Neutrophil (primary cell): ENCODE results near the gene SPOUT1.

Source experiments
- H3K27ac ChIP-seq: fragments of 200-600 bp; sonication (generic); 2 replicates; pipeline ENCODE4 v1.5.1; 2016; ENCODE audit warnings: mild to moderate bottlenecking, moderate library complexity
- H3K27me3 ChIP-seq: fragments of 200-600 bp; sonication (generic); 2 replicates; pipeline ENCODE4 v1.6.0; 2016; ENCODE audit warnings: mild to moderate bottlenecking
- H3K36me3 ChIP-seq: fragments of 200-600 bp; sonication (generic); 2 replicates; pipeline ENCODE4 v1.5.1; 2017
- H3K4me1 ChIP-seq, 2 experiments: fragments of 200-600 bp in 1 of 2; sonication (generic) in 1 of 2; 1 replicate in 1 of 2; 2 replicates in 1 of 2; pipeline versions ENCODE4 v1.5.1 to v1.6.1; 2013 to 2016; ENCODE audit warnings: low read depth in 1 of 2, low read length in 1 of 2, mild to moderate bottlenecking in 1 of 2, moderate library complexity in 1 of 2; ENCODE audit not compliant: control insufficient read depth in 1 of 2, insufficient read depth in 1 of 2
- H3K4me3 ChIP-seq, 2 experiments: fragments of 200-600 bp in 1 of 2; sonication (generic) in 1 of 2; 1 replicate in 1 of 2; 2 replicates in 1 of 2; pipeline ENCODE4 v1.5.1; 2013 to 2016; ENCODE audit warnings: low read depth in 1 of 2, low read length in 1 of 2, mild to moderate bottlenecking in 1 of 2, moderate library complexity in 1 of 2
- H3K9me3 ChIP-seq: fragments of 200-600 bp; sonication (generic); 2 replicates; pipeline ENCODE4 v1.5.1; 2016
- TF ChIP-seq, protein P1 (sequence below): fragments of 200-600 bp; sonication (generic); IDR thresholded peaks from 2 replicates; pipeline ENCODE4 v1.5.1; 2016; ENCODE audit warnings: antibody characterized with exemption

SPOUT1 gene

DNA sequence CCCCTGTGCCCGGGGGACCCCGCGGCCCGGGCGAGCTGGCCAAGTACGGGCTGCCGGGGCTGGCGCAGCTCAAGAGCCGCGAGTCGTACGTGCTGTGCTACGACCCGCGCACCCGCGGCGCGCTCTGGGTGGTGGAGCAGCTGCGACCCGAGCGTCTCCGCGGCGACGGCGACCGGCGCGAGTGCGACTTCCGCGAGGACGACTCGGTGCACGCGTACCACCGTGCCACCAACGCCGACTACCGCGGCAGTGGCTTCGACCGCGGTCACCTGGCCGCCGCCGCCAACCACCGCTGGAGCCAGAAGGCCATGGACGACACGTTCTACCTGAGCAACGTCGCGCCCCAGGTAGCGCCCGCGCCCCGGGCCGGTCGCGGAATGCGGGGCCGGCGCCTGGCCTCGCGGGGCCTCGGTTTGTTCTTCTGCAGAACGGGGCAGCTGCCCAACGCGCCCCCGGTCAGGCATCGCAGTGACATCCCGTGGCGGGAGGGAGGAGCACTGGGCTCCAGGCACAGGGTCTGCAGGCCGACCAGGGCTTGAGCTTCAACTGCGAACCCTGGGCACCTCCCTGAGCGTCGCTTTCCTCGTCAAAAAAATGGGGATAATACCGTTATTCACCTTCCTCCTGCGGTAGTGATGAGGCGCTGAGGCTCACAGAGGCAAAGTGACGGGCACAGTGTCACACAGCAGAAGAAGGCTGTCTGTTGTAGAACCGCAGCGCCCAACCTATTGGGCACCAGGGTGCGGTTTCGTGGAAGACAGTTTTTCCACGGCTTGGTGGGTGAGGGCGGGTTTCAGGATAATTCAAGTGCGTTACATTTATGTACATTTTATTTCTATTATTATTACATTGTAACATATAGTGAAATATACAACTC is 10.5 kb downstream of the SPOUT1 start:
- H3K4me1 ChIP-seq: peaks cover 11 to 14% of the 10 kb centered on the region in 2 experiments
- H3K27me3 ChIP-seq: peaks cover 18% of the 10 kb centered on the region
- peak overlapping the region; percentile 81 to 85 for H3K4me3 ChIP-seq
- peak overlapping the region; percentile 61 for H3K27ac ChIP-seq
- no peaks in the 10 kb centered on the region for H3K9me3 ChIP-seq
- peaks cover 27% of the 10 kb centered on the region for H3K36me3 ChIP-seq
- TF ChIP-seq, protein P1, sequence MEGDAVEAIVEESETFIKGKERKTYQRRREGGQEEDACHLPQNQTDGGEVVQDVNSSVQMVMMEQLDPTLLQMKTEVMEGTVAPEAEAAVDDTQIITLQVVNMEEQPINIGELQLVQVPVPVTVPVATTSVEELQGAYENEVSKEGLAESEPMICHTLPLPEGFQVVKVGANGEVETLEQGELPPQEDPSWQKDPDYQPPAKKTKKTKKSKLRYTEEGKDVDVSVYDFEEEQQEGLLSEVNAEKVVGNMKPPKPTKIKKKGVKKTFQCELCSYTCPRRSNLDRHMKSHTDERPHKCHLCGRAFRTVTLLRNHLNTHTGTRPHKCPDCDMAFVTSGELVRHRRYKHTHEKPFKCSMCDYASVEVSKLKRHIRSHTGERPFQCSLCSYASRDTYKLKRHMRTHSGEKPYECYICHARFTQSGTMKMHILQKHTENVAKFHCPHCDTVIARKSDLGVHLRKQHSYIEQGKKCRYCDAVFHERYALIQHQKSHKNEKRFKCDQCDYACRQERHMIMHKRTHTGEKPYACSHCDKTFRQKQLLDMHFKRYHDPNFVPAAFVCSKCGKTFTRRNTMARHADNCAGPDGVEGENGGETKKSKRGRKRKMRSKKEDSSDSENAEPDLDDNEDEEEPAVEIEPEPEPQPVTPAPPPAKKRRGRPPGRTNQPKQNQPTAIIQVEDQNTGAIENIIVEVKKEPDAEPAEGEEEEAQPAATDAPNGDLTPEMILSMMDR: no peak

DNA sequence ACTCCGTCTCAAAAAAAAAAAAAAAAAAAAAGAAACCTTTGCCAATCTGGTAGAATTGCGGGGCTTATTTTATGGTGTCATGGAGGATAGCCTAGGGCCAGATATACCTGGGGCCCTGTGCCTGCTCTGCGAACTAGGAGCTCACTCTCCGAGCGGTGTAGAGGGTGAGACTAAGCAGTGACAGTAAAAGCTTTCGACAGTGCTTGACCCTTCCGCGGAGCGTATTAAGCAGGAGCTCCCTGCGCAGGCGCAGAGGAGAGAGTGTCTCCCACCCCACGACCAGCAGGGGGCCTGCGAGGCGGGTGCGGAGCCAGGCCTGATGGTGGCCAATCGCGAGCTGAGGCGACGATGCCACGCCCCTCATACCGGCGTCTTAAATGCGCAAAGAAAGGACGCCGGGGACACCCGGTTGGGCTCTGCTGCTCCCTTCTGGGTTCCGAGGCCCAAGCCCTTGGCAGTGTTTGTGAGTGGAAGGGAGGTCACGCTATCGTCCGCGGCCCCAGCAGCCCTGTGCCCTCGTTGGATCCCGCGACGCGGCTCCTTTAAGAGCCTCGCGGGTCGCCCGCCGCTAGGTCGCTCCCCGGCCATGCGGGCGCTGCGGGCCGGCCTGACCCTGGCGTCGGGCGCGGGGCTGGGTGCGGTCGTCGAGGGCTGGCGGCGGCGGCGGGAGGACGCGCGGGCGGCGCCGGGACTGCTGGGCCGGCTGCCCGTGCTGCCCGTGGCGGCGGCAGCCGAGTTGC is 11.3 kb downstream of the SPOUT1 start, which contains the start of gene ENDOG:
Gene ENDOG, plus strand, starts transcription at position 402 of the 740 bp plus-strand sequence. Its CDS starts 185 bp downstream, at position 587.
- Histone ChIP-seq H3K4me3 (peak within 1 kb of the TSS; percentile 81 to 85), H3K27ac (peak within 1 kb of the TSS; percentile 61), H3K9me3 (no peaks in the 10 kb centered on the region), H3K4me1 (peaks cover 11 to 14% of the 10 kb centered on the region in 2 experiments), H3K27me3 (peaks cover 18% of the 10 kb centered on the region), H3K36me3 (peaks cover 19% of the 10 kb centered on the region)
- TF ChIP-seq, protein P1: peak; percentile 98

DNA sequence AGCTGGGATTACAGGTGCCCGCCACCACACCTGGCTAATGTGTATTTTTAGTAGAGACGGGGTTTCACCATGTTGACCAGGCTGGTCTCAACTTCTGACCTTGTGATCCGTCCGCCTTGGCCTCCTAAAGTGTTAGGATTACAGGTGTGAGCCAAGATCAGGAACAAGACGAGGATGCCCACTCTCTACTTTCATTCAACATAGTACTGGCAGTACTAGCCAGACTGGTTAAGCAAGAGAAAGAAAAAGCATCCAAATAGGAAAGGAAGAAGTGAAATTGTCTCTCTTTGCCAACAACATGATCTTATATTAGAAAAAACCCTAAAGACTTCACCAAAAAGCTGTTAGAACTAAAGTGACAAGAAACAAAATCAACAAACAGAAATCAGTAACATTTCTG is 18.7 kb downstream of the SPOUT1 start:
- Histone ChIP-seq H3K9me3 (no peaks in the 10 kb centered on the region), H3K27me3 (no peaks in the 10 kb centered on the region), H3K4me3 (no peak overlapping the region), H3K36me3 (peaks cover 37% of the 10 kb centered on the region), H3K27ac (no peak overlapping the region), H3K4me1 (no peaks in the 10 kb centered on the region)
- TF ChIP-seq, protein P1: no peak

DNA sequence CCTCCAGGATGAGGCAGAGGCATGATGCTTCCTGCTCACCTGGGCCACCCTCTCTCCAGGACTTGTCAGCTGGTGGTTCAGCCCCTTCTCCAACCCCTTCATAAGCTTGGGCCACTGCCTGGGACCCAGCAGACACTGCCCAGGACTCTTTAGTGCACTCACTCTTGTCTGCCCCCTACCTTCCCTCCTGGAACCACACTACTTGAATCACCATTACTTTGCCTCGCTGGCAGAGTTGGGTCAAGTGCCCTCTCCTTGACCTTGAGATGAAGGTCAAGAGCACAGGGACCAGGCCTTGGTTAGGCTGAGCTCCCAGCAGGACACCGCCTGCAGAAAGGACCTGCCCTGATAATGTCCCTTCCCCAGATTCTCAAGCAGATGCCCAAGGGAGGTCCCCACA is 19.8 kb downstream of the SPOUT1 start:
- TF ChIP-seq, protein P1: no peak
- no peaks in the 10 kb centered on the region for H3K4me1 ChIP-seq
- no peak overlapping the region for H3K27ac ChIP-seq
- H3K4me3 ChIP-seq: no peak overlapping the region
- H3K36me3 ChIP-seq: peaks cover 47% of the 10 kb centered on the region
- no peaks in the 10 kb centered on the region for H3K9me3 ChIP-seq
- no peaks in the 10 kb centered on the region for H3K27me3 ChIP-seq

DNA sequence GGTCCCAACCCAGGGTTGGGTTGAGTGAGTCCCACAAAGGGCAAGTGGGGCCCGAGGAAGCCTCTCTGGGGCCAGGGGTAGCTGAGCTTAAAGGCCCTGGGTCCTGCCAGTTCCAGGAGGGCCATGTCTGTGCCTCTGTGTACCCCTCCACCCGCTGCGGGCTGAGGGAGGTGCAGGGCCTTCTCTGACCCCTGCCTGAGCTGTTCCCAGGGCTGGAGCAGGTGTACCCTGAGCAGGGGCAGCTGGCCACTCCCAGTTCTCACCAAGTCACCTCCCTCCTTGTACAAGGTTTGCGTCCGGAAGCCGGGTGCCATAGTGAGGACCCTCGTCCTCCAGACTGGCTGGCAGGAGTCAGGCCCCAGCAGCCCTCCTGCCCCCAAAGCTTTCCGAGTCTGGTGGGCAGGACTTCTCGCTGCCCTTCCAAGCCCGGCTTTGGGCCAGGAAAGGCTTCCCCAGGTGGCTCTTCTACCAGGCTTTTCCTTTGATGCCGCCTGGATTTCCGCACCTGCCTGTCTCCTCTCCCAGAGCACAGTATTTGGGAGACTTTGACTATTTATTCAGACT is 20.5 kb downstream of the SPOUT1 start:
- Histone ChIP-seq H3K27ac (no peak overlapping the region), H3K4me3 (no peak overlapping the region), H3K9me3 (no peaks in the 10 kb centered on the region), H3K36me3 (peaks cover 54% of the 10 kb centered on the region), H3K4me1 (no peaks in the 10 kb centered on the region), H3K27me3 (no peaks in the 10 kb centered on the region)
- TF ChIP-seq, protein P1: no peak
